Stimulated activated CD4-positive, alpha-beta T cell treated with anti-CD3 and anti-CD28 coated beads, TNF-alpha, amount 100 ng/mL, for 48 hours (primary cell): ENCODE data around the gene SOHLH2.

Experiments used
- DNase-seq, 3 donors: peaks; one replicate each; pipeline ENCODE4 v3.0.0-alpha.2; 2020; ENCODE audit warnings: low read depth in 3 of 3

Gene SOHLH2

DNA sequence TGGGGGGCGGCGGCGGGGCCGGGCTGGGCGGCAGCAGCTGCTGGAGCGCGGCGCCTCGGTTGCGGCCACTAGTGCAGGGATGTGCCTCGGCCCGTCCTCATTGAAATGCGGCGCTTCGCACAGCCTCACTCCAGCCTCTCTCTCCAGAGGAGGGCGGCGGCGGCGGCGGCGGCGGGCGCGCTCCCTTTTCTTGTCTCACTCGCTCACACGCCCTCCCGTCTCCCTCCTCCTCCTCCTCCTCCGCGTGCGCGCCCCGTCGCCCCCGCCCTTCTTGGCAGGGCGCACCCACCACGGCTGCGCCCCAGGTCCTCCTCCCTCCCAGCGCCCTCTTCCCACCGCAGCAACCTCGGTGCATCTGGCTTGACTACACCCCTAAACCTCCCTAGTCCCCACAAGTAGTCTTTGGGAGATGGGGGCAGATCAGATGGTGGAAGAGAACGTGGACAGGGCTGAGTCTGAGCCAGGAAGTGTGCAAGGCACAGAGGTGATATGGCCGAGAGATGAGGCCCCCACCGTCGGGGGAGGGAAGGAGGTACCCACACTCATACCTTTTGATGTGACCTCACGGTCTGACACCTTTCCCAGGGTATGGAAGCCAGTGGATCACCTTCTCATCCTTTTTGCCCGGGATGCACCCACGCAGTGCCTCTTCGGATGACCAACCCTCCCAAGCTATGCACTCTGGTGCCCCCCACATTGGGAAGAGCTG is 83.0 kb downstream of the SOHLH2 start, which contains the start of gene DCLK1:
Gene DCLK1 (minus strand): TSS at position 161 of the 709 bp plus-strand sequence.
- no peak for DNase-seq

DNA sequence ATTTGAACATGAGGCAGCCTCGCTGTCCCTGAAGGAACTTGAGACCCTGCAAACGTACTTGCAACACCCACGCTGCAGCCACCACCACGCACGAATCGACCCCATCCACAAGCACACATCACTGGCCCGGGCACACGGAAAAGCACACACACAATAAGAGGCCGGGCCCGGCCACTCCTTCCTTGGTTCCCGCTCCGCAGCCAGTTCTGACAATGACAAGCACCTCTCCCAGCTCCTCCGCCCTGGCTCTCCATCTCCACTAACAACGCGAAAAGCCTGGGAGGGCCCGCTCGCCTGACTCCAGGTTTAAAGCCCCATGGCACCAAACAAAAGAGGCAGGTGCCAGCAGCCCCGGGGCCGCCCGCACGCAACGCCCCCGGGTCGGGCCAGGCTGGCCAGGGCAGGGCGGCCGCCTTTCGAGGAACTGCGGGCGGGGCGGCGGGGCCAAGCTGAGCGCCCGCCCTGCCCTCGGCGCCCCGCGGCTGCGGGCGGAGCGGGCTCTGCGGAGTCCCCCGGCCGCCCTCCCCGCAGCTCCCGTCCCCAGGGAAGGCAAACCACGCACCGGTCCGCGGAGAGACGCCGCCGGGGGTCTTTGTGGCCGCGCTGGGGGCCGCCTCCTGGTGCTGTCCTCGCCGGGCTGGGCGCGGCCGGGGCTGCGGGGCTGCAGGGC is 83.7 kb downstream of the SOHLH2 start:
- DNase-seq = no peak

DNA sequence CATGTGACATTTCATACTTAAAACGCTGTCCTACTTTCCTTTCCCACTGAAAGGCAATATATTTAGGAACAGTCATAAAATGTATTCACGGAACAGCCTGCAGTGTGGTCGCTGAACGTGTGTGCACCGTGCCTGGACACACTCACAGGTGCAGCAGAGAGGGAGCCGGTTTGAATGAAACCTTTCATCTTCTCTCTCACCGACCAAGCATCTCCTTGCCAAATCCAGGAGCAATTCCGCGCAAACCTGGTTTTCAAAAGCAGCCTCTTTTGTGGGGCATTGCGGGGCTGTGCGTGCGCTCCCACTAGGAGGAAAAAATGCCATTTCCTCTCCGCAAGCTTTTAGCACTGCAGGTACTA is 84.2 kb downstream of the SOHLH2 start:
- no peak for DNase-seq

DNA sequence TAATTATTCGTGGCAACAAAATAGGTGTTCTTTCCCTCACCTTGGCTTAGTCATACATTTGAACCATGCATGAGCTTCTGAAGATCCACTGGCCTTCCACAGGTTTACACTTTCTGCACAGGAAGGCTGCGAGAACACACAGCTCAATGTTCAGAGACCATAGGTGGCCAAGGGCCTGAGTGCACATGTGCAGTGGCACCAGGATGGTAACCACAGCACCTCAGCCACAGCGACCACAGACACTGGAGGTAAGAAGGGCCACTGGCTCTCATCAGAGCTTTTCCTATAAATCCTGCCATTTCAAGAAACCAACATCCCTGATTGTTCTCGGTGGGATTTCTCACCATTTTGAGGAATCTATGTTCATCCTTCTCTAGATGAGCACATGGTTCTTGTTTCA is 84.8 kb downstream of the SOHLH2 start:
- no peak for DNase-seq

DNA sequence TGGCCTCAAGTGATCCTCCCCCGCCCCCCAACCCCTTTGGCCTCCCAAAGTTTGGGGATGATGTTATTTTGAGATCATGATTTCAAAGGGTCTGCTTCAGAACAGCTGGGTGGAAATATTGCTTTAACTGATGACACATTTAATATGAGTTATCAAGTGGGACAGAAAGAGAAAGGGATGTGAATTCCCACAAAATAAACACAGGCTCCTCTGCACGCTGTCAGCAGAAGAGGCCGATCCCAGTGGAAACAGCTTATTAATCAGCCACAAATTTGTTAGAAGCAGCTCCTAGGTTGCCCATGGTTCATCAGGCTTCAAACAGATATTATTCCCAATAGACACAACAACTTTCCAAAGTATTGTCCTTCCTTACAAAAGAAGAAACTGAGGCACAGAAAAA is 87.9 kb downstream of the SOHLH2 start:
- no peak for DNase-seq

DNA sequence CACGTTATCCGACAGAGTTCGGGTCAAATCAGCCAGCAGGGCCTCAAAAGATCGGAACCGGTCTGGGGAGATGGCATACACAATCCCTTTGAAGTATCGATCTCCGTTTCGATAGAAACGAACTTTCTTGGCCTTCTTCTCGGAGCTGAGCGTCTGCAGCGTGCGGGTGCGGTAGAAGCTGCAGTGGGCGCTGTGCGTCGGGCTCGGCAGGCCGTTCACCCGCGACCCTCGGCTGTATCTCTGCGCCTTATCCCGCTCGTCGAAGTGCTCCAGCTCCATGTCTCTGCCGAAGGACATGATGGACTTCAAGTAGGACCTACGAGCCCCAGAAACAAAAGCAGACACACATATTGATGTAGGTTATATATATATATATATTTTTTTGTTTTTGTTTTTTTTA is 88.5 kb downstream of the SOHLH2 start:
- no peak for DNase-seq

DNA sequence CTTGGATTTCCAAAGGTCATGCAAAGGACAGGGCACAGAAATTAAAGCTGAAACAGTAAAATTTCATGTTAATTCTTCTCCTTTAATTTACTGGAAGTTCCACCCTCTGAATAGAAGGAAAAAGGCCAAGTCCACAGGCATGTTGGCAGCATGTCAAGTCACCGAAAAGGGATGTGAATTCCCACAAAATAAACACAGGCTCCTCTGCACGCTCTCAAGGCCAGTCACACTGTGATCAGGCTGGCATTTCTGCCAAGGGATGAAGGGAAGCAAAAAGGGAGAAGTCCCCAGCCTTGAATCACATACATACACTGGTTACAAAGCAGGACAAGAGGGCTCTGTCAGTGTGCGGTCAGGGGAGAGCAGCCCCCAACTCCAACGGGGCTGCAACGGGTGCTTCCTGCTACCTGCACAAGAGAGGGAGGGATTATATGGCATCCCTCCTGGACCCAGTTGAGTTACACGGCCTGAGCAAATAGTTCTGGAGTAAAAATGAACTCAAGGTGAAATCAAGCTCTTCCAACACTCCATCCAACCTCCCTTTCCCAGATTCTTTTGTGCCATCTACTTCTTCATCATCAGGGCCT is 90.0 kb downstream of the SOHLH2 start:
- no peak for DNase-seq
